SH-SY5Y (cell line): ENCODE data around the gene DNAH9.

Experiments
- GATA2 ChIP-seq: IDR thresholded peaks from 2 replicates; pipeline ENCODE4 v1.6.1; 2011; ENCODE audit warnings: mild to moderate bottlenecking, low read depth, low read length
- GATA3 ChIP-seq: IDR thresholded peaks from 2 replicates; pipeline ENCODE4 v1.6.1; 2011; ENCODE audit warnings: low read depth, mild to moderate bottlenecking, low read length, moderate library complexity

- TF ChIP-seq GATA2, result no peak
- TF ChIP-seq GATA3, result no peak
These were observed 33.5 kb upstream of the DNAH9 start for GRCh38 chr17:11564589-11565380.
